ENCODE measurements around the gene TMTC2.

TMTC2 gene

DNA sequence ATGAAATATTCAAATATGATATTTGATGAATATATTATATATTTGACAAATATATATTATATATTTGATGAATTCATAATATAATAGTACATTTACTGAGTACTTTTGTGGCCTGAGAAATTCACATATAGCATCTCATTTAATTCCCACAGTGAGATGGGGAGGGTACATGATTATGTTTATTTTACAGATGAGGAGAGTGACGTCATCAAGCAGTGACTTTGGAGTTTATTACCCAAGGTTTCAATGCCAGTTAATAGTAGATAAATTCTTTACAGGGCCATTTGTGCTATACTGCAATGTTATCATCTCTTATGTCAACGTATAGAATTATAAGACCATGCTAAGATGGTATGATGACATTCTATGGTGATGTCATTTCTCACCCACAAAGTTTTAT, 352.7 kb downstream of the TMTC2 start:
- no peak for DNase-seq

DNA sequence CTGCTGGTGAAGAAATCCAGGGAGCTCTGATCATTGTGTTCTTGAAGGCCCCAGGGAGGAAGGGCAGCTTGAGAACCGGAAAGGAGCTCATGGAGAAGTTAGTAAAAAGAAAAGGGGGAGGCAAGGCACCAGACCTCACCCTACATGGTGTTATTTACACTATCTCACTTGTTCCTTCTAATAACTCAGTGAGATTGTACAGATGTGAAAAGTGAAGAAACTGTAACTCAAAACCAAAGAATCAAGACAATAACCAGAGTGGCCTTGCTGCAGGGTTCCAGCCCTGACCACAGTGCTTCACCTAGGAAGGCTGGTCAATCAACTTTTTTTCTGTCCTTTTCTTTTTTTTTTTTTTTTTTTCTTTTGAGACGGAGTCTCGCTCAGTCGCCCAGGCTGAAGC, 353.6 kb downstream of the TMTC2 start:
- no peak for DNase-seq

DNA sequence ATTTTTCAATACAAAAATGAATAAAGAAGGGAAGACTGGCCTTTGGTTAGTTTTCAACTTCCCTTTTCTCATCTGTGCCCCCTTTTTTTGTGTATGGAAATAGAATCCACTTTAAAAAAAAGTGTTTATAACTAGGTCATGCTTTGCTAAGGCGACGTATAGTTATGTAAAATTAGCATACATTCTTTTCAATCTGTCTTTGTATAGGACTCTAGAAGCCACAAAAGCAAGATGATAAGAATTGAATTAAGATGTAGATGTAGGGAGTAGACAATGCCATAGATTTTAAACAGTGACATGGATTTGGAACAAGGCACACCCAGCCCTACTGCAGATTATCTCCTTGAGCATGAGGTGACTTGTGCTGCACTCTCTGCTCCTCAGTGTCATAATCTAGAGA, 354.3 kb downstream of the TMTC2 start:
- DNase-seq = no peak

DNA sequence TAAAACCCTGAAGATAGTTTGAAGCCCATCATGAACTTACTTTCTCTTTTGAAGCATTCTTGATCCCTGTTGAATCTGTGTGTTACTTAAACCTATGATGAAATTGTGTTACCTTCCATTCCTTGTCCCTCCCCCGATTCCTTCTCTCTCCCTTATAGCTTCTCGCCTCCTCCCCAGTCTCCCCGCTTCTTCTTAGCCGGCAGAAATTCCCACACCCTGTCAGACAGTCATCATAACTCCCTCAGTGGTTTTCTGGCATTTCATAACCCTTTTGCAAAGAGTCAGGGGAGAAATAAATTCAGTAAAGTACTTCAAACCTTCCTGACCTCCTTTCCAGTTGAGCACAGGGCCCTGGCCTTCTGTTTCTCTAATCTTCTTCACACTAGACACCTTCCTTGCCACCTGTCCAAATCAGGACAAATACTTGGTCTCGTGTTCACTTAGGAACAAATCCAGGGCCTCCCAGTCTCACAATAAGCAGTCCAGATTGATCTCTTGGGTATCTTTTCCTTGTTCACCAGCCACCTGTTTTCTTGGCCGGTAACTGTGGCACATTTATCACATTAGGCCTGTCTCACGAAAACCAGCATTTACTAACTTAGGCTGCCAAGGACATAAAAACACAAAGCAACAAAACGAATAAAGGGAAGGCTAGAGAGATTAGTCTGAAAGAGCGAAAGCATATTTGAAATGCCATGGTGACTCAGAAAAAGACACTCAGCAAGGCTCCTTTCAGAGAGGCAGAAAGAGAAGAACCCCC, 355.9 kb downstream of the TMTC2 start:
- DNase-seq = no peak

DNA sequence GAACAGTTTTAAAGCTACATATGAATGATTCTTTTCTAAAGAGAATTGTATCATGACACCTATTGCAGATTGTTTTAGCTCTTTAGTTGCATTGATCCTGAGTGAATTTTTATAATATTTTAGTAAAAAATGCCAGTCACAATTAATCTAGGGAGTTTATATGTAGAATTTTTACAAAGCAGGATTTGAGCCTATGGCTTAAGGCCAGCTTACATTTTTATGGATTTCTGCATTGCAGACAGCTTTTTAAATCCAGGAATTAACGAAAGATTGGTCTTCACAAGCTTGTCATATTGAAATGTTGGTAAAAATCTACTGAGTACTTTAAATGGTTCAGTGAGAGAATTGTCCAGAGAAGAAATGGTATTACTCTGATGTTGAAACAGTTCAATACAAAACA, 358.0 kb downstream of the TMTC2 start:
- DNase-seq = no peak

DNA sequence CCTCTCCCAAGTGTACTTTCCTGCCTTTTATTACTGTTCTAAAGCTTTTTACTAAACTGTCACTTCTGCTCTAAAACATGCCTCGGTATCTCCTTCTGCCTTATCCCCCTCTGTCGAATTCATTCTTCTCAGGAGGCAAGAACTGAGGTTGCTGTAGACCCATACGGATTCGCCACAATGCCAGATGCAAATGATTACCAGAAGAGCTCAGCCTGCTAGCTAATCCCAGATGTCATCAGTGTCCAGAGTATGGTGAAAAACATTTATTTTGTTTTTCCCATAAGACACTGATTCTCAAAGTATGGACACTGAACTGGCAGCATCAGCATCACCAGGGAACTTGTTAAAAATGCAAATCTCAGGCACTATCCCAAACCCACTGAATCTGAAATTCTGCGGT, 359.3 kb downstream of the TMTC2 start:
- no peak for DNase-seq

DNA sequence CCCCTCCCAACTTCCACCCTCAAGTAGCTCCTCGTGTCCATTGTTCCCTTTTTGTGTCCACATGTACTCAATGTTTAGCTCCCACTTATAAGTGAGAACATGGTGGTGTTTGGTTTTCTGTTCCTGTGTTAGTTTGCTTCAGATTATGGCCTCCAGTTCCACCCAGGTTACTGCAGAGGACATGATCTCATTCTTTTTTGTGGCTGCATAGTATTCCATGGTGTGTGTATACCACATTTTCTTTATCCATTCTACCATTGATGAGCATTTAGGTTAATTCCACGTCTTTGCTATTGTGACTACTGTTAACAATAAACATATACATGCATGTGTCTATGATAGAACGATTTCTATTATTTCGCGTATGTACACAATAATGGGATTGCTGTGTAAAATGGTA, 362.6 kb downstream of the TMTC2 start:
- DNase-seq = no peak

DNA sequence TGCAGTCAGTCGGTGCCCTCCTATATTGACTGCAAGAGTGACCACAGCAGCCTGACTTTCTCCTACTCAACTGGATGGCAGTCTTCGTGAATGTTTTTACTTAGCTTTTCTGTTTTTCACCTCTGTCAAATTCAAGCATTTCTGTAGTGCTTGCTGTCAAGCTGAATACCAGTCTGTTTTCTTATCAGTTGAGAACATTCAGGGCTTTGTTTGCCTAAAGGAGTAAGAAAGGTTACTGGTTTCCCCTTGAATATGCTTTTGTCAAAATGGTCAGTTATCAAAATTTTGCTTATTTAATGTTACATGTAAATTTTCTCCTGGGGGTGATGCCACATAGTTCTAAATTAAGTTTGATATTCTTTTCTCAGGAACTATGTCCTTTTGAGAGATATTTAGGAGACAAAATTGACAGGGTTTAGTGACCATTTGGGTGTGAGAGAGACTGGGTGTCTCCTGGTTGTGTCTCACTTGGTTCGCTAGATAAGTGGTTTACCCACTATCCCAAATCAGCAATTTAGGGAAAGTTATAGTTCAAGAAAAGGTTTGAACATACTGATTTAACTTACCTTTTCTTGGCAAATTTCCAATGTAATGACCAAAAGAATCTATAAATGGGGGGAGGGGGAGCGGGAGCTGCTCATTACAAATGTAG, 366.3 kb downstream of the TMTC2 start:
- DNase-seq = no peak

DNA sequence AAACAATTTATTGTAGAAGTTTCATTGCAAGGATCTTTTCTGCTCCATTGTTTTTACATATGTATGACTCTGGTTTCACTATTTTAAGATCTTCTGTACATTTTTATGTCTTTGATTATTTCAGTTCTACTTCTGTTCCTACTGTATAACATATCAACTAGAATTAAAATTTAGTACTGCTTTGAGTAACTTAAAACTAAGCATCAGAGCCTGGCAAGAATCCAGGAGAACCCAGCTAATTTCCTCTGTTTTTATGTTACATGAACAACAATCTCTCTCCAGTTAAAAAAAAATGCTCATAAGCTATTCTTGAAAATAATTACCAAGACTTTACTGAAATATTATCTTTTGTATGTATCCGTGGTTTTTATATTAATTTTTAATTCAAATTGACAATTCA, 370.7 kb downstream of the TMTC2 start:
- no peak for DNase-seq

DNA sequence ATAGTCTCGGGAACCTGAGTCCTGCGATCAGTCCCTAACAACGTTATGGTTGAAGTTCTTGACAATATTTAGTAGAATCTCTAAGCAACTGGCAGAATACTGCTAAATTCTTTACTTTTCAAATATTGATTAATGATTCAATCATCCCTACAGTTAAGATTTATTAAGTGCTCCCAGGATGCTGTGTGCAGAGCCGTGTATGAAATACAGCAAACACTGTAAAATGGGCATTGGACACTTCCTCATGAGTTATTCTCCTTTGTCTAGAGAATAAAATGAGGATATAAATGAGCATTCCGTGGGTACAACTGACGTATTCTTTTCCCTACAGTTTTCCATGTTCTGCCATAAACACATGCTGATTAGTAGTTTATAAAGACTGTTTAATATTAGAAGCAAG, 372.4 kb downstream of the TMTC2 start:
- no peak for DNase-seq

DNA sequence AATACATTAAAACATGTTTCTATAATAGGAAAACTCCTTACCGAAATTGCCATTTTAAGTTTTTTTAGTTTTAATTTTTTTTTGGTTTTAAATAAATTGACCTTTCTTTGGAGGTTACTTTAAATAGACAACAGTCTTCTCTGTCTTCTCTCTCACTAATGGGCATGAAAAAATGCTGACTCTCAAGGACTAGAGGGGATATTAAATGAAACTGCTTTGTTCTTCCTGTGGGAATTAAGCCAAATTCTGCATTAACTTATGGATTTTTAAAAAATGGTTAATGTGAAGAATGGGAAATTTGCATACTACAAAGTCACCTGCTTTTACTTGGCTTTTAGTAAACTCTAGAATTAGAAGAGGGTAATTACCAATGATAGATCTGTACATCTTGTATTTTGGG, 378.9 kb downstream of the TMTC2 start:
- no peak for DNase-seq

DNA sequence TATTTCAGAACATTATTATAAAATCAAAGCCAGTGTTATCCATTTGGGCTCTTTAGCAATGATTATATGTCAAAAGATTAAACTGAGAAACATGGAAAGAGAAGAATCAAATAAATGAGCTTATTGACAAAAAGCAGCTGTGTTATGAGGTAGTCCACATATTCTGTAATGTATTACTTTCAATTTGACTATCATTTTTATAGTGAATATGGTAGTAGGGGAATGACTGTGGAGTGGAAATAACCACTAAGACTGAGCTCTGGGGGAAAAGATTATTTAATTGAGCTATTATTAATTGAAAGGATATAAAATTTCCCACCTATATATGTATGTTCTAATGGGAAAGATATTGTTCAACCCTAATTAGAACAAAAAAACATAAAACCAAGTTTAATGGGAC, 381.3 kb downstream of the TMTC2 start:
- DNase-seq = no peak

DNA sequence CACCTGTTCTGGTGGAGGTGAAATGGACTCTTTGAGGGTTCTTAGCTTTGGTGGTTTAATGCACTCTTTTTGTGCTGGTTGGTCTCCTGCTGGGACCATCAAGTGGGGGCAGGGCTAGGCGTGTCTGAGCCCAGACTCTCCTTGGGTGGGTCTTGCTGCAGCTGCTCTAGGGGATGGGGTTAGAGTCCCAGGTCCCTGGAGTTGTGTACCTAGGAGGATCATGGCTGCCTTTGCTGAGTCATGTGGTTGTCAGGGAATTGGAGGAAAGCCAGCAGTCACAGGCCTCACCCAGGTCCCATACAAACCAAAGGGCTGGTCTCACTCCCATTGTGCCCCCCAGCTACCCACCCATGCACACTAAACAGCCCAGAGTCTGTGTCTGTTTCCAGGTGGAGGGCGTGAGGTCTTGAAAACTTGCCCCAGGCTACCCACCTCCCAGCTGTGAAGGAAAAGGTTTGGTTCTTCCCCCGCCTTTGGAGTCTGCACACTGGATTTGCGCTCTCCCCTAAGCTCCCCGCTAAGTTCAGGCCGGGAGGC, 387.7 kb downstream of the TMTC2 start:
- no peak for DNase-seq

DNA sequence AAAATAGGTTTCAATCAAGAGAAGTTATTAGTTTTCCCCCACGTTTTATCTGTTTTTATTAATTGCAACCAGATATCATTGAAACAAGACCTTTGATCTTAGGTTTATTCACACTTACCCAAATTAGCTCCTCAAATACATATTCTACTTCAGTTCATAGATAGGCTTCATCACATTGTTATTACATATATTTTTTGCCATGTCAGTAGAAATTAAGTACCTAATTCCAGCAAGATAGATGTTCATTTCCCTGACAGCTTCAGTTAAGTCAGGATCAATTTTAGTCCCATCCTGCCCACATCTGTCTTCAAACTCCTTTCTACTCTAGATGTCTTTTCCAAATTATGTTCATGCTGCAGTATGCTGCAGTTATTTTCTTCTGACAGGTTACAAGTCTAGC, 388.8 kb downstream of the TMTC2 start:
- no peak for DNase-seq

DNA sequence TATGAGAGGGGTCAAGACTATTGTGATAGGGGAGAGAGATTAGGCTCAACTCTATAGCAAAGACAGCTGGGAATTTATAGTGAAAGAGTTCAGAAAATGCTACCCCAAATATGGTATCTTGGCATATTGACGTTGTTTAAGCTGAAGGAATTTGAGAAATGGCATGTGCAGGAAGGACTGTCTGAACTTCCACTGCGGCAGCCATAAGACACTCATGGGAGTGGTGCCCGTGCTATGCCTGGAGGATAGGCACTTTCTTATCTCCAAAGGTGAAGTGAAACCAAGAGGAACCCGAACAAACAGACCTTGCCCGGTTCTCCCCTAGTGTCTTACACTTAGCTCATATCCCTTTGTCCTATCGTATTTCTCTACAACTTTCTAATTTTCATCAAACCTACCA, 390.3 kb downstream of the TMTC2 start:
- no peak for DNase-seq

DNA sequence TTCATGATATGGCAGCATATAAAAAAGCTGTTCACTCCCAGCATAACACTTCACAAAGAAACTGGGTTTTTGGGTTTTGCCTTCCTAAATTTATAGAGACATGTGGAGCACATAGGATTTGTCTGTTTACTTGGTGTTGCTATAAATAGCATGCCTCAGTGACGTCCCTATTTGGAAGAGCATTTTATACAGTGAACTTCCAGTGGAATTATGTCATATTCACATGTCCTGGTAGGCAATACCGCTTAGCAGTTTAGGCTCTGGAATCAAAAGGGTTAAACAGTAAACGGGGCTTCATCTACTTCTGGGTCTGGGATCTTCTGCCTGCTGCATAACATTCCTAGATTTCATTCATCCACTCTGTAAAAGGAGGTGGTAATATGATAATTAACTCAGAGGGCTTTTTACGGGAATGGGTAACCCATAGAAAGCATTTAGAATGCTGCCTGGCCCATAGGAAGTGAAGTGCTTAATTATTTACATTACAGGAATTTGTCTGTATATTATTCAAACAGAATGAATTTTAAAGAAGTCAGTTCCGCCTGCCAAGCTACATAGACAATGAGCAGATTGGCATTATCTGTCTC, 396.1 kb downstream of the TMTC2 start:
- DNase-seq = no peak

DNA sequence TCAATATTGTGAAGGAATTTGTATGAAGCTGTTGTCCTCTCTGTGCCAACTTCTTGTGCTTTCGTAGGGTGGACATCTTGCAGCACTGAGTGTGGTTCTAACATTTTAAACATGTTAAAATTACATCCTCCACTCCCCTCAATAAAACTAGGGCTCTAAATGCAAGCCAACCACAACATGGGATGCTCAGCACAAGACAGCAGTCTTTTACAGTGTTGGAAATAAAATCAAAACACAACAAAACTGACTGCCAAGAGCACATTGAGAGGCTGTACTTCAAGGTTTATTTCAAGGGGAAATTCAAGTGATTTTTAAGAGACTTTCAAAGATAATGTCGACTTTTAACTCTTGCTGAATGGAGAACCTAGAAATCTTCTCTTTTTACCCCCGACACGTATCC, 396.9 kb downstream of the TMTC2 start:
- DNase-seq = no peak

DNA sequence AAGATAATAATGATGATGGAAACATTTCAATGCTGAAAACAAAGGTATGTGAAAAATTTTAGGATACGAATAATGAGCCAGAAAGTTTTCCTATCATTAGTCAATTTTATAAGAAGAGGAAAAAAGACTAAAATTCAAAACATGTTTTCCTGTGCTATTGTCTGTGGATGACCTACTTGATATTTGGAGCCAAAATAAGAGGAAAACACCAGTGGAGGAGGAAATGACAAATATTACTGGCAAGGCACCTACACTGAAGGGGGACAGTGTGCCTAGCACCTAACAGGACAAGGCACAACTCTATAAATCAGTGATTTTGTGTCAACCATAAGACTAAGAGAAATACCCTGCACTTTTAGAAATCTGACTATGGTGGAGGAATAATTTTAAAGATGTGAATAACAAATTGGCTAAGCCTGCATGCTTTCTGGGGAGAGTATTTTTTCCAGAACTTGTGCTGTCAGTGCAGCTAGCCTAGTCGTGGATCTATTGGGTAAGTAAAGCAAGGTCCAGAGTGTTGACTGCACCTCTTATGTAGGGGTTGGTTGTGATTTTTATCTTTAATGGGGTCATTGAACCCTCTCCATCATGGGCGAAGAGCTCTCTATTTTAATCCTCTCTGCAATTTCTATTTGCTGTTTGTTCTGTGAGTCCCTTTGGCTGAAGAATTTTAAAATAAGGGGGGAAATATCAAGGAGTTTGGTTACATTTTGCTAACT, 398.0 kb downstream of the TMTC2 start:
- DNase-seq = no peak

DNA sequence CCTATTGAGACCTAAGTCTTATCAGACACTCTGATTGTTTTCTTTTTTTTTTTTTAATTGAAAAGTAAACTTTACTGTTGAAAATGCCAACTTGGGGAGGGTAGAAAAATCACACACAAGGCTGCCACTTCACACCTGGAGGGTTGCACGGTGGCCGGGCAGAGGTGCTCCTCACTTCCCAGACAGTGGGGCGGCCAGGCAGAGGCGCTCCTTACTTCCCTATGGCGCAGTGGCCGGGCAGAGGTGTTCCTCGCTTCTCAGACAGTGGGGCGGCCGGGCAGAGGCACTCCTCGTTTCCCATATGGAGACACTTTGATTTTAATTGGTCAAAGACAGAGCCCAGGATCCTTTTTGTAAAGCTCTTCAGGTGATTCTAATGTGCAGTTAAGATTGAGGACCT, 399.3 kb downstream of the TMTC2 start:
- DNase-seq = no peak

DNA sequence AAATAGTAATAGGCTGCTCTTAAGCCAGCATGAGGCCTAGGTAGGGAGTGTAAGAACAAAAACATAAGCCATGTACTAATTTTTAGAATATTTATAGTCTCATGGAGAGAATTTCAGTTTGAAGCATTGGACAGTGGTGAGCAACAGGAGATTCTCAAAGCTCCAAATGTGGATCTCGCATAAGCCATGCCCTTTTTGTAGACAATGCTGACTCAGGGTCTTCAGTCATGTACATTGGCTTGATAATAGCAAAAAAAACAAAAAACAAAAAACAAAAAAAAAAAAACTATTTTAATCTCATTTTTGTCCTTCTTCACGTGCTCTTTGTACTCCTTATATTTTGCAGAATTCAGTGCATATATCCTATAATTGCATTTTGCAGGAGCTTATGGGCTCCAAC, 402.9 kb downstream of the TMTC2 start:
- no peak for DNase-seq

DNA sequence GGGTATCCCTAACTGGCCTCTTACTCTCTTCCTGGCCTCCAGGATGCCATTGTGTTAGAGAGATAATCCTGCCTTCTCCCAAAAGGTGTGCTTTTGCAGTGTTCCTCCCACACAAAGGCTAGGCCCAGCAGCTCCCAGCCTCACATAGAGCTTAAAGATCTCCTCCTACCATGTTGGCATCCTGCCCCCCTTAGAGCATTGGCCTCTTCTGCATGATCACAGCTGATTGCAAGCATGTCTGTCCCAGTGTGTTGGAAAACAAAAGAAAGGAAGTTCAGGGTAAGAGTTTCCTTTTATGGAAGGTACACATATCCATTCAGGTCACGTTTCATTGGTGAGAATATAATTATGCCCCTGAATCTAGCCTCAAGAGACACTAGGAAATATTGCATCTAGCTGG, 405.4 kb downstream of the TMTC2 start:
- no peak for DNase-seq

DNA sequence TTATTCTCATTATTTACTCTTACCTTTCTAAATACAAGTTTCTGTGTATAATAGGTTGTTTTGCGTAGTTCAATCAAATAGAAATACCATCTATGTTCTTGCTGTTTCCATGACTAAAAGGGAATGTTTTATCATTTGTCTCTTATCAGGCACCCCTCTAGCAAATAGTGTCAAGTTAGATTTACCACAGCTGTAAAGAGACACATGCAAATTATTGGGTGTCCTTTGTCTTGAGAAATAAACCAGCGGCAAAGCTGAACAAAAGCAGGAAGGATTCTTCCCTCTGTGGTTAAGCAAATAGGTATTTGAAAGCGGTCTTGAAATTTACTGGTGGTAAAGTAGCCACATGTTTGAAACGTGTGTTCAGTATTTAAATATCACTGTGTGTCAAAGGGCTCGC, 405.9 kb downstream of the TMTC2 start:
- DNase-seq = no peak

DNA sequence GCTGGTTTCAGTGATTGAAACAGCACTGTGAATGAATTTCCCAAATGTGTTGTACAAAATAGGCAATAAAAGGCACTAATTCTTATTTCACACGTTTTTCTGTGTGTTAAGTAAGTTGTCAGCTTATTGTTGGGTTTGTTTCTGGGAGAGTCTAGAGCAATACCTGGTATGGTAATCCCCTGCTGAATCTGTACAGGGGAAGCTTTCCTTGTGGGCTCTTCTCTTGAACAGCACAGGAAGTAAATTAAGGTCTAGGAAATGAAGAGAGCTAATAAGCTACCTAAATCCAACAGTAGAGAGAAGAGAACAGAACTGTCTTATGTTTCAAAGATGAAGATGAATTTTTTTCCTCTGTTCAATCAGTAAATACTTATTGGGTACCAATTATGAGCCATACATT, 406.7 kb downstream of the TMTC2 start:
- DNase-seq = no peak

Measured in CD4-positive, alpha-beta T cell treated with Interleukin-17A for 4 hours (primary cell).